Astrocyte (in vitro differentiated cells and primary cell): ENCODE results near the gene ZMYND8. TPM values are rescaled to one million over a fixed set of nuclear protein-coding genes. Genes with fewer than 3 reads are reported as not detected.

ENCODE experiments used
- DNase-seq: peaks from one replicate; pipeline ENCODE4 v3.0.0-alpha.2; 2010; ENCODE audit warnings: low read depth
- FAIRE-seq: peaks from 2 replicates; lab custom pipeline; 2011; peaks lifted over from hg19 to GRCh38; lab: Jason Lieb, UNC
- H2AFZ ChIP-seq: 2 replicates; pipeline ENCODE4 v1.6.0; 2012; ENCODE audit warnings: low read depth, low read length, inconsistent platforms
- H3K27ac ChIP-seq: 2 replicates; pipeline ENCODE4 v1.5.1; 2011; ENCODE audit warnings: low read depth, low read length, inconsistent platforms
- H3K27me3 ChIP-seq: 2 replicates; pipeline ENCODE4 v1.6.0; 2011; ENCODE audit warnings: low read length, inconsistent platforms; ENCODE audit not compliant: insufficient read depth
- H3K36me3 ChIP-seq: 2 replicates; pipeline ENCODE4 v1.5.1; 2011; ENCODE audit warnings: low read length, inconsistent platforms; ENCODE audit not compliant: insufficient read depth
- H3K4me1 ChIP-seq: 2 replicates; pipeline ENCODE4 v1.5.1; 2011; ENCODE audit warnings: low read length, inconsistent platforms; ENCODE audit not compliant: insufficient read depth
- H3K4me2 ChIP-seq: 2 replicates; pipeline ENCODE4 v1.6.0; 2012; ENCODE audit warnings: low read length, inconsistent platforms
- H3K4me3 ChIP-seq: 2 replicates; pipeline ENCODE4 v1.5.1; 2011; ENCODE audit warnings: low read depth, mild to moderate bottlenecking, low read length, inconsistent platforms; ENCODE audit not compliant: insufficient read depth
- H3K79me2 ChIP-seq: 2 replicates; pipeline ENCODE4 v1.6.0; 2012; ENCODE audit warnings: mild to moderate bottlenecking, low read length, inconsistent platforms; ENCODE audit not compliant: insufficient read depth
- H3K9ac ChIP-seq: 2 replicates; pipeline ENCODE4 v1.6.0; 2012; ENCODE audit warnings: mild to moderate bottlenecking, low read length, inconsistent platforms
- H3K9me3 ChIP-seq: 2 replicates; pipeline ENCODE4 v1.5.1; 2012; ENCODE audit warnings: low read depth, mild to moderate bottlenecking, low read length, inconsistent platforms; ENCODE audit not compliant: insufficient read depth
- H4K20me1 ChIP-seq: 2 replicates; pipeline ENCODE4 v1.6.0; 2012; ENCODE audit warnings: low read length, inconsistent platforms; ENCODE audit not compliant: insufficient read depth
- H3K27ac Mint-ChIP-seq: one replicate; pipeline ENCODE4 v1.8.0; 2021; ENCODE audit warnings: mild to moderate bottlenecking, mixed read lengths; ENCODE audit not compliant: unreplicated experiment
- H3K27me3 Mint-ChIP-seq: one replicate; pipeline ENCODE4 v1.8.0; 2021; ENCODE audit warnings: low read depth, mixed read lengths; ENCODE audit not compliant: unreplicated experiment
- H3K36me3 Mint-ChIP-seq: one replicate; pipeline ENCODE4 v1.8.0; 2021; ENCODE audit warnings: low read depth, mixed read lengths; ENCODE audit not compliant: unreplicated experiment
- H3K4me1 Mint-ChIP-seq: one replicate; pipeline ENCODE4 v1.8.0; 2021; ENCODE audit warnings: low read depth, mixed read lengths; ENCODE audit not compliant: unreplicated experiment
- H3K4me3 Mint-ChIP-seq: one replicate; pipeline ENCODE4 v1.8.0; 2021; ENCODE audit warnings: mild to moderate bottlenecking, moderate library complexity, mixed read lengths; ENCODE audit not compliant: unreplicated experiment
- H3K9me3 Mint-ChIP-seq: one replicate; pipeline ENCODE4 v1.8.0; 2021; ENCODE audit warnings: mild to moderate bottlenecking, mixed read lengths; ENCODE audit not compliant: unreplicated experiment
- CTCF ChIP-seq: IDR thresholded peaks from 2 replicates; pipeline ENCODE4 v1.5.1; 2011; ENCODE audit warnings: low read depth, mild to moderate bottlenecking, inconsistent platforms, low read length, moderate library complexity; ENCODE audit not compliant: insufficient read depth
- EZH2 ChIP-seq: IDR thresholded peaks from 2 replicates; pipeline ENCODE4 v1.6.1; 2012; ENCODE audit warnings: mild to moderate bottlenecking, low read length, inconsistent platforms; ENCODE audit not compliant: insufficient read depth
- total RNA-seq: library from RNA; stranded (reverse); gene quantifications from 2 replicates; pipeline ENCODE4 v1.2.1, GENCODE V29; 2021

The ZMYND8 gene
- total RNA-seq, 1 donor from 2014 or later, result 45.8 TPM

- Histone ChIP-seq H3K9ac (peak overlapping the region; percentile 86), H3K27me3 (no peaks in the 10 kb centered on the region), H3K4me2 (peak overlapping the region; percentile 80), H2AFZ (no peak overlapping the region), H3K27ac (peak overlapping the region; percentile 95), H3K36me3 (peaks cover 5% of the 10 kb centered on the region), H3K9me3 (no peaks in the 10 kb centered on the region), H3K79me2 (peaks cover 83% of the 10 kb centered on the region), H3K4me1 (peaks cover 73% of the 10 kb centered on the region), H3K4me3 (no peak overlapping the region), H4K20me1 (no peaks in the 10 kb centered on the region)
- Mint-ChIP-seq H3K4me1 (peaks cover 24% of the 10 kb centered on the region), H3K27me3 (no peaks in the 10 kb centered on the region), H3K36me3 (peaks cover 6% of the 10 kb centered on the region), H3K27ac (no peak overlapping the region), H3K9me3 (no peaks in the 10 kb centered on the region), H3K4me3 (no peak overlapping the region)
- no peak for FAIRE-seq
- TF ChIP-seq EZH2, result no peak
- no peak for TF ChIP-seq CTCF
- peak; percentile 92 for DNase-seq
Measured at GRCh38 chr20:47349365-47350180, 6.9 kb downstream of the ZMYND8 start.

- Mint-ChIP-seq H3K27ac (no peak overlapping the region), H3K4me3 (no peak overlapping the region), H3K4me1 (peaks cover 15% of the 10 kb centered on the region), H3K9me3 (no peaks in the 10 kb centered on the region), H3K36me3 (peaks cover 7% of the 10 kb centered on the region), H3K27me3 (no peaks in the 10 kb centered on the region)
- no peaks in the 10 kb centered on the region for H3K9me3 ChIP-seq
- peak overlapping the region; percentile 35 for H2AFZ ChIP-seq
- DNase-seq, result peak; percentile 61
- H3K79me2 ChIP-seq, result peaks cover 83% of the 10 kb centered on the region
- H3K4me3 ChIP-seq, result no peak overlapping the region
- H3K4me1 ChIP-seq, result peaks cover 63% of the 10 kb centered on the region
- FAIRE-seq, result no peak
- peak overlapping the region; percentile 80 for H3K4me2 ChIP-seq
- H3K27ac ChIP-seq, result peak overlapping the region; percentile 95
- peak overlapping the region; percentile 86 for H3K9ac ChIP-seq
- no peak for TF ChIP-seq CTCF
- TF ChIP-seq EZH2, result no peak
- H3K36me3 ChIP-seq, result peaks cover 6% of the 10 kb centered on the region
- H4K20me1 ChIP-seq, result no peaks in the 10 kb centered on the region
- H3K27me3 ChIP-seq, result no peaks in the 10 kb centered on the region
Measured at GRCh38 chr20:47348539-47349142, 7.9 kb downstream of the ZMYND8 start.
